ENCODE data around the gene DPH2.
A peak's percentile ranks its signal among the peaks of the same experiment; 100 is the strongest.

The DPH2 gene

DNA sequence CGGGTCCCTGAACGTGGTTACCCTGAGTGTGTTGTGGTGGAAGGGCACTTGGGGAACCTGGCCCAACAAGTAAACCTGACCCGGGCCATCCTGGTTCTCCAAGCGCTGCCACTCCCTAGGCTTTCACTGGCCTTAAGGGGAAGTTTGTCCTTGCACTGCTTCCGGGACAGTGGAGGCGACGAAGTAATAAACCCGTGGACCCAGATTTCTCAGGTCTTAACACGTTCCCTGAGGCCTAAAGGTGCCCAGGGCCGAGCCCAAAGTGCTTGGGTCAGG lies 21.3 kb downstream of the DPH2 start:
- TF ChIP-seq GATA3 (IDR thresholded peaks at IDR 0.05; ENCODE audit: low read depth, low read length) = no peak
- no peak for TF ChIP-seq GATA2 (IDR thresholded peaks at IDR 0.05; ENCODE audit: low read depth, low read length)

- TF ChIP-seq GATA2 (IDR thresholded peaks at IDR 0.05; ENCODE audit: low read depth, low read length) (no peak), GATA3 (IDR thresholded peaks at IDR 0.05; ENCODE audit: low read depth, low read length) (no peak)
Measured at GRCh38 chr1:43991476-43992231, 21.8 kb downstream of the DPH2 start, which contains the start of gene CCDC24. CCDC24 (plus strand) TSS chr1:43991599; CDS start chr1:43991879, 280 bp downstream.

- TF ChIP-seq GATA2 (IDR thresholded peaks at IDR 0.05; ENCODE audit: low read depth, low read length) (no peak), GATA3 (IDR thresholded peaks at IDR 0.05; ENCODE audit: low read depth, low read length) (no peak)
Measured at GRCh38 chr1:43992232-43992995, 22.6 kb downstream of the DPH2 start.

- TF ChIP-seq GATA3 (IDR thresholded peaks at IDR 0.05; ENCODE audit: low read depth, low read length) (no peak), GATA2 (IDR thresholded peaks at IDR 0.05; ENCODE audit: low read depth, low read length) (no peak)
Measured at GRCh38 chr1:43993206-43993914, 23.6 kb downstream of the DPH2 start.

GRCh38 chr1:43994071-43994470 lies 24.3 kb downstream of the DPH2 start:
- TF ChIP-seq GATA2 (IDR thresholded peaks at IDR 0.05; ENCODE audit: low read depth, low read length) (no peak), GATA3 (IDR thresholded peaks at IDR 0.05; ENCODE audit: low read depth, low read length) (no peak)

- no peak for TF ChIP-seq GATA2 (IDR thresholded peaks at IDR 0.05; ENCODE audit: low read depth, low read length)
Measured at GRCh38 chr1:43994794-43995790, 25.3 kb downstream of the DPH2 start.

- TF ChIP-seq GATA2 (IDR thresholded peaks at IDR 0.05; ENCODE audit: low read depth, low read length) = peak; percentile 42
- no peak for TF ChIP-seq GATA3 (IDR thresholded peaks at IDR 0.05; ENCODE audit: low read depth, low read length)
Measured at GRCh38 chr1:43995984-43996732, 26.3 kb downstream of the DPH2 start.

GRCh38 chr1:43996733-43997115 lies 26.9 kb downstream of the DPH2 start:
- TF ChIP-seq GATA2 (IDR thresholded peaks at IDR 0.05; ENCODE audit: low read depth, low read length) (no peak), GATA3 (IDR thresholded peaks at IDR 0.05; ENCODE audit: low read depth, low read length) (no peak)

DNA sequence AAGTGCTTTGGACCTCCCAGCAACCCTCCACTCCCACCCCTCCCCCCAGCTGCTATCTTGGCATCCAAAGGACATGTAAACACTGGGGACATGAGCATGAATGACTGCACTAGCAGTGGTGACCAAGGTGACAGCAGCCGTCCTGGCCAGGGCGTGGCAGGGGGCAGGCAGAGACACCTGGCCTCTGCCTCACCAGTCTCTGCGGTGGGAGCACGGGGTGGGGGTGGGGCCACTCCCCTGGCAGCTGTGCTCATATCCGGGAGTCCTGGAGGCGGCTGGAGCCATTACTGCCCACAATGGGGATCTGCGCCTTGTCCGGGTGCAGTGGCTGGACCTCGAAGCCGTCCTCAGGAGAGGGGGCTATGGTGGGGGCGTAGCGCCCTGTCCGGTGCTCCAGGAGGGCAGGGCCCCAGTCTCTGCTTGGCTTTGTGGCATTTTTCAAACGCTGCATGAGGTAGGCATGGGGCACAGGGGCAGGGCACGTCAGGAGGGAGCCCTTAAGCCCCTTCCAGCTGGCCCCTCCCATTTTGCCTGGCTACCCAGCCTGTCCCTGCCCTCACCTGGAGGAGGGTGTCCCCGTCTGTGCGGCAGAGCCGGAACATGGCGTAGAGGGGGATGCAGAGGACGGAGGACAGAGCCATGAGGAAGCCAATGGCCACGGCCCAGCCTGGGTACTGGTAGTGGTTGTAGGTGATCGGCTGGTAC lies 27.6 kb downstream of the DPH2 start:
- TF ChIP-seq GATA3 (IDR thresholded peaks at IDR 0.05; ENCODE audit: low read depth, low read length) = no peak
- no peak for TF ChIP-seq GATA2 (IDR thresholded peaks at IDR 0.05; ENCODE audit: low read depth, low read length)

DNA sequence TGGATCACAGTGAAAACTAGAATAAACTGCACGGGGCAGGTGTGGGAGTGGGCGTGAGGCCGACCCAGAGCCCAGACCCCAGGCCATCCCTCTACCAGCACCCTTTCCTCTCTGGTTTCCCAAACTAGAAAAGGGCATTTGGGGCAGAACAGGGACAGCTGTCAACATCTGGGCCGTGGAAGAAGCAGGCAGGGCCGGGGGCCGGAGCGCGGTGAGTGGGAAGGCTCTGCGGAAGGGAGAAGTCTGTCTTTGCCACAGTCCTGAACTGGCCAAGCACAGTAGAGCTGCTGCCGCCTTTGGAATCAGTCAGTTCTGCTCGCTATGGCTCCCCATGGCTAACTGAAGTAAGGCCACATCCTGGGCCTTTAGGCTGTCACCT lies 28.2 kb downstream of the DPH2 start:
- no peak for TF ChIP-seq GATA3 (IDR thresholded peaks at IDR 0.05; ENCODE audit: low read depth, low read length)

DNA sequence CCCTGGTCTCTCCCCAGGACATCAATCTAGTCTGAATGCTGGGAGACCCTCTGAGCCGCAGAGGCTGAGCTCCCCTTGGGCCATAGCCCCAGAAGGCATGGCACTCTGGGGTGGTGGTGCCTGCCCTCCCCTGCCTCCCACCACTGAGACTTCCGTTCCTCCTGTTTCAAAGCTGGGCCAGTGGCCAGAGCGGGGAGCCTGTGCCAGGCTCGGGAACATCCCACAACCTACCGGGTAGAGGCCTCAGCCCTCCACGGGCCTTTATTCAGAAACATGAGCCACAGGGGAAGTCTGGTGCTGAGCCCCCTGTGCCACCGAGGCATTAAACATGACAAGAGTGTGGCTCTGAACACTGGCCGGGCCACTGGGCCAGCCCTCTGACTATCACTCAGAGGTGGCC lies 29.6 kb downstream of the DPH2 start:
- no peak for TF ChIP-seq GATA3 (IDR thresholded peaks at IDR 0.05; ENCODE audit: low read depth, low read length)
- TF ChIP-seq GATA2 (IDR thresholded peaks at IDR 0.05; ENCODE audit: low read depth, low read length) = no peak

GRCh38 chr1:44000122-44000665 lies 30.4 kb downstream of the DPH2 start:
- TF ChIP-seq GATA2 (IDR thresholded peaks at IDR 0.05; ENCODE audit: low read depth, low read length) = no peak
- no peak for TF ChIP-seq GATA3 (IDR thresholded peaks at IDR 0.05; ENCODE audit: low read depth, low read length)
